Endothelial cell (in vitro differentiated cells): Measurements from ENCODE around the gene IQCE. TPM values are rescaled to one million over a fixed set of nuclear protein-coding genes. Genes with fewer than 3 reads are reported as not detected.
A peak's percentile ranks its signal among the peaks of the same experiment; 100 is the strongest.

Experiments used
- DNase-seq: peaks from one replicate; pipeline ENCODE4 v3.0.0; 2021; ENCODE audit warnings: low spot score
- H3K27ac Mint-ChIP-seq: one replicate; pipeline ENCODE4 v1.8.0; 2021; ENCODE audit warnings: mixed read lengths, inconsistent platforms; ENCODE audit not compliant: unreplicated experiment
- H3K27me3 Mint-ChIP-seq: one replicate; pipeline ENCODE4 v1.8.0; 2021; ENCODE audit warnings: mild to moderate bottlenecking, moderate library complexity, mixed read lengths, inconsistent platforms; ENCODE audit not compliant: unreplicated experiment
- H3K36me3 Mint-ChIP-seq: one replicate; pipeline ENCODE4 v1.8.0; 2021; ENCODE audit warnings: mild to moderate bottlenecking, low read depth, mixed read lengths, inconsistent platforms; ENCODE audit not compliant: unreplicated experiment
- H3K4me1 Mint-ChIP-seq: one replicate; pipeline ENCODE4 v1.8.0; 2021; ENCODE audit warnings: mild to moderate bottlenecking, mixed read lengths, inconsistent platforms; ENCODE audit not compliant: unreplicated experiment
- H3K4me3 Mint-ChIP-seq: one replicate; pipeline ENCODE4 v1.8.0; 2021; ENCODE audit warnings: mild to moderate bottlenecking, mixed read lengths, inconsistent platforms; ENCODE audit not compliant: unreplicated experiment
- H3K9me3 Mint-ChIP-seq: one replicate; pipeline ENCODE4 v1.8.0; 2021; ENCODE audit warnings: mixed read lengths, inconsistent platforms; ENCODE audit not compliant: unreplicated experiment
- total RNA-seq: library from RNA; stranded (reverse); fragmentation: NEBNext Ultra II Directional; extraction: Animal tissue kit (Norgen Biotek cat#: 25700); gene quantifications from one replicate; pipeline ENCODE4 v1.2.1, GENCODE V29; 2021; ENCODE audit not compliant: unreplicated experiment
- TF ChIP-seq, protein P1 (sequence below): fragments of 200-600 bp; sonication (generic); IDR thresholded peaks from one replicate; pipeline ENCODE4 v1.5.0; 2021; ENCODE audit warnings: antibody characterized with exemption; ENCODE audit not compliant: unreplicated experiment

IQCE gene
- total RNA-seq, 1 donor from 2014 or later: 9.6 TPM

DNA sequence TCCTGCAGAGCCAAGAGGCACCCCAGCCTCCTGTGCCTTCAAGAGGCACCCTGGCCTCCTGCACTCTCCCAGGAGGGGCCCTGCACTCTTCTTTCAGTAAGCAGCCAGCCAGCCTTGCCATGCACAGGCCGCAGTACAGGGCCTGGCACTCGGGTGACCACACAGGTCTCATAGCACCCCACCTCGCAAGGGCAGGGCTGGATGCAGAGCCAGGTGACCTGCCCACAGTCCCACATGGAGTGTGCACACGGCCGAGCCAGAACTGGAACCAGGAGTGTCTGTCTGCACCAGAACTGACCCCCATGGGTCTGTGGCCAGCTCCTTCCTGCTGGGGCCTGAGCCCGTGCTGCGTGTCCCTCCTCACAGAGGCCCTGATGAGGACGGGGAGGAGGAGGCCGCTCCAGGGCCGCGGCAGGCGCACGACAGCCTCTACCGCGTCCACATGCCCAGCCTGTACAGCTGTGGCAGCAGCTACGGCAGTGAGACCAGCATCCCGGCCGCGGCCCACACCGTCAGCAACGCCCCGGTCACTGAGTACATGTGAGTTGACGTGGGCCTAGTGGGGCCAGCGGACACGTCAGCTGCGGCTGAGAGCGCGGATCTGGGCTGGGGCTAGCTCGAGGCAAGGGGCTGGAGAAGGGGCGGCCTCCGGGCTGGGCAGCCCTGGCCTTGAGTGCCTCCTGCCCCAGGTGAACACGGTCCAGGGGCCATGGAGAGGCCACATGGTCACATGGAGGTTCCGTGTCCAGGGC lies 99.3 kb downstream of the IQCE start:
- H3K4me3 Mint-ChIP-seq: no peak overlapping the region
- H3K27me3 Mint-ChIP-seq: peaks cover 11% of the 10 kb centered on the region
- peaks cover 4% of the 10 kb centered on the region for H3K4me1 Mint-ChIP-seq
- DNase-seq: no peak
- peaks cover 6% of the 10 kb centered on the region for H3K36me3 Mint-ChIP-seq
- H3K9me3 Mint-ChIP-seq: no peaks in the 10 kb centered on the region
- peak overlapping the region; percentile 42 for H3K27ac Mint-ChIP-seq
- TF ChIP-seq, protein P1, sequence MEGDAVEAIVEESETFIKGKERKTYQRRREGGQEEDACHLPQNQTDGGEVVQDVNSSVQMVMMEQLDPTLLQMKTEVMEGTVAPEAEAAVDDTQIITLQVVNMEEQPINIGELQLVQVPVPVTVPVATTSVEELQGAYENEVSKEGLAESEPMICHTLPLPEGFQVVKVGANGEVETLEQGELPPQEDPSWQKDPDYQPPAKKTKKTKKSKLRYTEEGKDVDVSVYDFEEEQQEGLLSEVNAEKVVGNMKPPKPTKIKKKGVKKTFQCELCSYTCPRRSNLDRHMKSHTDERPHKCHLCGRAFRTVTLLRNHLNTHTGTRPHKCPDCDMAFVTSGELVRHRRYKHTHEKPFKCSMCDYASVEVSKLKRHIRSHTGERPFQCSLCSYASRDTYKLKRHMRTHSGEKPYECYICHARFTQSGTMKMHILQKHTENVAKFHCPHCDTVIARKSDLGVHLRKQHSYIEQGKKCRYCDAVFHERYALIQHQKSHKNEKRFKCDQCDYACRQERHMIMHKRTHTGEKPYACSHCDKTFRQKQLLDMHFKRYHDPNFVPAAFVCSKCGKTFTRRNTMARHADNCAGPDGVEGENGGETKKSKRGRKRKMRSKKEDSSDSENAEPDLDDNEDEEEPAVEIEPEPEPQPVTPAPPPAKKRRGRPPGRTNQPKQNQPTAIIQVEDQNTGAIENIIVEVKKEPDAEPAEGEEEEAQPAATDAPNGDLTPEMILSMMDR: no peak

DNA sequence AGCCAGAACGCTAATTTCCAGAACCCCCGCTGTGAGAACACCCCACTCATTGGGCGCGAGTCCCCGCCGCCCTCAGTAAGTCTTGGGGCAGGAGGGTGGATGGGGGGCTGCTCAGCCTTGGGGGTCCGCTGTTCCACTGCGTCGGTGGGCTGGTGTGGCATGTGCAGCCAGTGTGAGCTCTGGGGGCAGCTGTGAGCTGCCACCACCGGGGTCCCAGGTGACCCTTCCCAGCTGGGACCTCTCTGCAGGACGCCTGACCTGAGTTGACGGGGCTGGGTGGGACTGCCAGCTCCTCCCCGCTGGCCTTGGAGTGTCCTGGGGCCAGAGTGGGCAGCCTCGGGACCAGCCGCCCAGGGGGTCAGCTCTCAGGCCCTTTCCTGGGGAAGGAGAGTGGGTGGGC lies 100.2 kb downstream of the IQCE start:
- TF ChIP-seq, protein P1: no peak
- Mint-ChIP-seq H3K36me3 (peaks cover 6% of the 10 kb centered on the region), H3K4me1 (peaks cover 4% of the 10 kb centered on the region), H3K9me3 (no peaks in the 10 kb centered on the region), H3K27ac (no peak overlapping the region), H3K27me3 (peaks cover 14% of the 10 kb centered on the region), H3K4me3 (no peak overlapping the region)
- no peak for DNase-seq

DNA sequence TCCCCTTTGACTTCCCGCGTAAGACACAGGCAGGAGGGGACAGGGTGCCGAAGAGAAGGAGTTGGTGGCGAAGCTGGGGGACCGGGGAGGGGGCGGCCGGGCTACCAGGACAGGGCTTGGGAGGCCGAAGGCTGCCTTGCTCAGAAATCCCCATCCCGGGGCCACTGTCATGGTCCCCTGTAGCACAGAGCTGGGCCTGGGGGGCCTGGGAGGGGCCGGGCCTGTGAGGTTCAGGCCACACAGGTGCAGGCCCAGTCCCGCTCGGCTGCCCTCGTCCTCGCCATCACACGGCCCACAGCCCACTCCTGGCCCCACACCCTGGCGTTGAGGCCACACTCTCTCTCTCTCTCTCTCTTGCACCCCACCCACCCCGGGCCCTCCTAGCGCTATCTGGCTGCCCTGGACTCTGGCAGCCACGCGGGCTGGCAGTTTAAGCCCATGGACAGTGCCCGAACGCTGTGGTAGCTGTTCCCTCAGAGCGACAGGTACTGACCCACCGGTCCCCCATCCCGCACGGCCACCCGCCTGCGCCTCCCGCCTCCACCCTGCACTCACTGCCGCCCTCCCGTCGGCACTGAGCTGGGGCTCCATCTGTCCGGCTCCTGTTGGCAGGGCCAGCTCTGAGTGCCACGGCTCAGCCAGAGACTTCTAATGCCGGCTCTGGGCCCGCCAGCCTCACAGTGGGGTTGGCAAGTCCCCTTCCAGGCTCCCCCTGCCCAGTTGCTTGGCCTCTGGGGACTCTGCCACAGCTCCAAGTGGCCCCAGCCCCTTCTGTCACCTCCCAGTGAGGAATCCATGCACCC lies 101.0 kb downstream of the IQCE start:
- Mint-ChIP-seq H3K27ac (no peak overlapping the region), H3K4me1 (peaks cover 6% of the 10 kb centered on the region)
- DNase-seq: no peak

DNA sequence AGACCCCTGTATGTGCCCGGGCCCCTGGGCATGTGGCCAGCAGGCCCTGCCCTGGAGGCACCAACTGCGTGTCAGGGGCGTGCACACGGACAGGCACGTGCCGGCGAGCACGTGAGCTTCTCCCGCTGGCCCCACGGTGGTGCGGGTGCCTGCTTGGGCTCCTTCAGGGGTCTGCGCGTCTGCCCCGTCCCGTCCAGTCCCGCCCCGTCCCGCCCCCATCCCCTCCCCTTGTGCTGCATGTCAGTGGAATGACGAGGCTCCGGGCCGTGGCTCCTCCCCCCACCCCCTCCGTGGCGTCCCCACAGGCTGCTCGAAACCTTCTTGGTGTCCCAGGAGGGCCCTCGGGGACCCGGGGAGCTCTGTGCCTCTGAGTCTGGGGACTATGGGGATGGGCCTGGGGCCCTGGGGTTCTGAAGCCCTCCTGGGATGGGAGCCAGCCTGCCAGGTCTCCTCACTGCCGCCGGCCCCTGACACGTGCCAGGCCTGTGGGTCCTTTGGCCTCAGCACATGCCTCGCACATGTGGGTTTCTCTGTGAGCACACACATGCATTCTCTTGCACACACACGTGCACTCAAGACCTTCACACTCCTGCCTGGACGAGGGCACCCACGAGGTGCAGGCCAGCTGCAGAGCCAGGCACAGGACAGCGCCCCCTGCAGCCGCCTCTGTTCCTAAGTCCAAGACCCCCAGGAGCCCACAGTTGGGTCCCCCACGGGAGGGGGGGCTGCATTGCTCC lies 101.7 kb downstream of the IQCE start:
- H3K36me3 Mint-ChIP-seq: peaks cover 6% of the 10 kb centered on the region
- TF ChIP-seq, protein P1: peak; percentile 52
- no peak overlapping the region for H3K4me3 Mint-ChIP-seq
- H3K9me3 Mint-ChIP-seq: no peaks in the 10 kb centered on the region
- H3K27me3 Mint-ChIP-seq: peaks cover 20% of the 10 kb centered on the region
- no peak for DNase-seq
- peaks cover 6% of the 10 kb centered on the region for H3K4me1 Mint-ChIP-seq
- no peak overlapping the region for H3K27ac Mint-ChIP-seq

More for the DNA sequence above, 101.0 kb downstream of the IQCE start:
- Mint-ChIP-seq H3K36me3 (peaks cover 6% of the 10 kb centered on the region), H3K27me3 (peaks cover 16% of the 10 kb centered on the region), H3K9me3 (no peaks in the 10 kb centered on the region), H3K4me3 (no peak overlapping the region)
- TF ChIP-seq, protein P1: no peak
